GM19043 (cell line): ENCODE results near the gene PCDH15.

ENCODE experiments used
- ATAC-seq: cut with Tn5 transposase; IDR thresholded peaks from one replicate; pipeline ENCODE4 v1.9.1; 2021; ENCODE audit warnings: low read depth; ENCODE audit not compliant: unreplicated experiment

The PCDH15 gene

GRCh38 chr10:54800741-54801421 is at the start of gene PCDH15:
Gene PCDH15, minus strand, starts transcription at chr10:54801231. Its CDS starts 136,969 bp downstream, at chr10:54664262.
- ATAC-seq = no peak

GRCh38 chr10:54843932-54844331 is 42.9 kb upstream of the PCDH15 start:
- ATAC-seq = no peak

GRCh38 chr10:54843085-54843646 is 42.1 kb upstream of the PCDH15 start:
- no peak for ATAC-seq

- ATAC-seq = no peak
These were observed 36.4 kb upstream of the PCDH15 start for GRCh38 chr10:54837479-54837878.

- no peak for ATAC-seq
These were observed 32.0 kb upstream of the PCDH15 start for GRCh38 chr10:54833029-54833428.

- ATAC-seq = no peak
These were observed 26.0 kb upstream of the PCDH15 start for GRCh38 chr10:54826994-54827560.

- no peak for ATAC-seq
These were observed 14.6 kb upstream of the PCDH15 start for GRCh38 chr10:54815583-54815982.

GRCh38 chr10:54808186-54808935 is 7.3 kb upstream of the PCDH15 start:
- no peak for ATAC-seq

GRCh38 chr10:54799506-54799905 is 1.5 kb downstream of the PCDH15 start:
- ATAC-seq = no peak

- no peak for ATAC-seq
These were observed 3.3 kb downstream of the PCDH15 start for GRCh38 chr10:54797636-54798321.

GRCh38 chr10:54796881-54797280 is 4.2 kb downstream of the PCDH15 start:
- no peak for ATAC-seq

- ATAC-seq = no peak
These were observed 24.4 kb downstream of the PCDH15 start for GRCh38 chr10:54776622-54777021.

- no peak for ATAC-seq
These were observed 28.4 kb downstream of the PCDH15 start for GRCh38 chr10:54772468-54773122.

GRCh38 chr10:54769051-54769450 is 32.0 kb downstream of the PCDH15 start:
- no peak for ATAC-seq

- ATAC-seq = no peak
These were observed 42.2 kb downstream of the PCDH15 start for GRCh38 chr10:54758791-54759190.

GRCh38 chr10:54749623-54750022 is 51.4 kb downstream of the PCDH15 start:
- no peak for ATAC-seq

- no peak for ATAC-seq
These were observed 55.6 kb downstream of the PCDH15 start for GRCh38 chr10:54745436-54745835.

- no peak for ATAC-seq
These were observed 58.6 kb downstream of the PCDH15 start for GRCh38 chr10:54742416-54742815.

GRCh38 chr10:54728511-54728910 is 72.5 kb downstream of the PCDH15 start:
- no peak for ATAC-seq

- no peak for ATAC-seq
These were observed 79.0 kb downstream of the PCDH15 start for GRCh38 chr10:54722075-54722474.
